Astrocyte of the spinal cord (primary cell): ENCODE results near the gene NFXL1.

Source experiments
- DNase-seq: peaks from one replicate; pipeline ENCODE4 v3.0.0; 2011; ENCODE audit warnings: low read depth, low spot score
- H3K4me3 ChIP-seq: 2 replicates; pipeline ENCODE4 v1.5.1; 2011; ENCODE audit warnings: low read depth, mild to moderate bottlenecking, low read length, moderate library complexity
- CTCF ChIP-seq: IDR thresholded peaks from 2 replicates; pipeline ENCODE4 v1.5.1; 2012; ENCODE audit warnings: low read depth, mild to moderate bottlenecking, low read length, inconsistent platforms
- in situ Hi-C: cut with HindIII; loops from 2 replicates; pipeline ENCODE4 v1.10.0; 2017; ENCODE audit warnings: low sequenced_read_pairs

NFXL1 gene

GRCh38 chr4:47914220-47914925 is at the start of gene NFXL1:
TSS of gene NFXL1 (minus strand) at chr4:47914583. CDS start at chr4:47914203, 380 bp downstream.
- H3K4me3 ChIP-seq, result peak within 1 kb of the TSS; percentile 73
- TF ChIP-seq CTCF, result no peak
- in situ Hi-C loops, result no loop called here
- peak; percentile 99 for DNase-seq

- H3K4me3 ChIP-seq, result no peak overlapping the region
- DNase-seq, result no peak
- TF ChIP-seq CTCF, result no peak
- in situ Hi-C loops, result no loop called here
Observed at GRCh38 chr4:47954677-47955076, 40.3 kb upstream of the NFXL1 start.

- no peak for DNase-seq
- TF ChIP-seq CTCF, result no peak
- in situ Hi-C loops, result no loop called here
- H3K4me3 ChIP-seq, result no peak overlapping the region
Observed at GRCh38 chr4:47954245-47954644, 39.9 kb upstream of the NFXL1 start.

- in situ Hi-C loops, result no loop called here
- no peak for DNase-seq
- H3K4me3 ChIP-seq, result no peak overlapping the region
- TF ChIP-seq CTCF, result no peak
Observed at GRCh38 chr4:47945930-47946726, 31.7 kb upstream of the NFXL1 start.

- no peak for TF ChIP-seq CTCF
- no peak for DNase-seq
- in situ Hi-C loops, result no loop called here
- no peak overlapping the region for H3K4me3 ChIP-seq
Observed at GRCh38 chr4:47942081-47942819, 27.9 kb upstream of the NFXL1 start.

GRCh38 chr4:47939456-47939855 is 25.1 kb upstream of the NFXL1 start:
- DNase-seq, result no peak
- no peak for TF ChIP-seq CTCF
- H3K4me3 ChIP-seq, result no peak overlapping the region
- in situ Hi-C loops, result no loop called here
